ENCODE measurements around the gene TSPAN9.
A peak's percentile ranks its signal among the peaks of the same experiment; 100 is the strongest.

The TSPAN9 gene

GRCh38 chr12:3176754-3177153 lies 99.6 kb downstream of the TSPAN9 start:
- no peak overlapping the region for H3K27ac ChIP-seq
- peaks cover 0 to 62% (median 39%) of the 10 kb centered on the region in 10 experiments; a peak in 16 of 20 replicates for H3K4me1 ChIP-seq
- peak overlapping the region in 8 of 11 experiments; percentile 6 to 86 (median 54); a peak in 11 of 22 replicates for H3K4me2 ChIP-seq
- H3K9me3 ChIP-seq (replicated peaks in 1 of 11), result no peaks in the 10 kb centered on the region
- peaks cover 0 to 19% (median 0%) of the 10 kb centered on the region in 11 experiments; a peak in 5 of 22 replicates for H4K20me1 ChIP-seq
- no peaks in the 10 kb centered on the region for H3K36me3 ChIP-seq
- H3K4me3 ChIP-seq, result no peak overlapping the region
- H3K9ac ChIP-seq, result no peak overlapping the region
- H3K27me3 ChIP-seq, result peaks cover 0 to 29% (median 0%) of the 10 kb centered on the region in 11 experiments; a peak in 8 of 22 replicates
- TF ChIP-seq Cebpa-rat (IDR thresholded peaks at IDR 0.05), result no peak

DNA sequence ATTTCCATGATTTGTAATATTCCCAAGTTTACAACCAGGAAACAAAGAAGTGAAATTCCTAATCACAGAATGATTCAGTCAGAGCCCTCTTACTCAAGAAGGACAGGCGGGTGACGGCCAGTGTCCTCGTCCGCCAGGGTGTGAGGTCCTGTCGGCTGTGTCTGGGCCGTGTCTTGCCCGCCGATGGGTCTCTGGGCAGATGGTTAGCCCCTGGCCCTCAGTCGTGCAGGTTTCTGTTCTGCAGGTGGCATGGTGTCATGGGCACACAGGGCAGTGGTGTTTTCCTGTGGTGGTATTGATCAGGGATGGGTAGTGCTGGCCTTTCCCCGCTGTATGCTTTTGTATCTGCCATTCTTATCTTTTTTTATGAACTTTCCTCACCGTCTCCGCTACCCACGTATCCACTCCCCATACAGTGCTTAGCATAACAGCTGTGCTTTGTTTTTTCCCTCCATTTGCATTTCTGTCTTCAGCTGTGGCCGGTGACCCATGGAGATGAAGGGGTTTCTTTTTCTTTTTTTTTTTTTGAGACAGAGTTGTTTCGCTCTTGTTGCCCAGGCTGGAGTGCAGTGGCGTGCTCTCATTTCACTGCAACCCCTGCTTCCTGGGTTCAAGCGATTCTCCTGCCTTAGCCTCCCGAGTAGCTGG lies 100.7 kb downstream of the TSPAN9 start:
- H3K36me3 ChIP-seq, result no peaks in the 10 kb centered on the region
- H3K4me3 ChIP-seq, result no peak overlapping the region
- H4K20me1 ChIP-seq, result peaks cover 0 to 26% (median 0%) of the 10 kb centered on the region in 11 experiments; a peak in 5 of 22 replicates
- no peak overlapping the region for H3K27ac ChIP-seq
- H3K9me3 ChIP-seq (replicated peaks in 1 of 11), result no peaks in the 10 kb centered on the region
- H3K27me3 ChIP-seq, result peaks cover 0 to 29% (median 0%) of the 10 kb centered on the region in 11 experiments; a peak in 8 of 22 replicates
- no peak overlapping the region for H3K9ac ChIP-seq
- peak overlapping the region in 9 of 11 experiments; percentile 37 to 86 (median 71); a peak in 17 of 22 replicates for H3K4me2 ChIP-seq
- TF ChIP-seq Cebpa-rat (IDR thresholded peaks at IDR 0.05), result no peak
- H3K4me1 ChIP-seq, result peaks cover 0 to 63% (median 39%) of the 10 kb centered on the region in 10 experiments; a peak in 16 of 20 replicates

GRCh38 chr12:3178671-3179313 lies 101.6 kb downstream of the TSPAN9 start:
- Histone ChIP-seq H3K9ac (no peak overlapping the region), H3K36me3 (no peaks in the 10 kb centered on the region), H3K9me3 (replicated peaks in 1 of 11) (no peaks in the 10 kb centered on the region), H3K4me3 (no peak overlapping the region), H4K20me1 (peaks cover 0 to 26% (median 0%) of the 10 kb centered on the region in 11 experiments; a peak in 5 of 22 replicates), H3K27ac (no peak overlapping the region), H3K4me2 (peak overlapping the region in 9 of 11 experiments; percentile 37 to 86 (median 71); a peak in 18 of 22 replicates), H3K4me1 (peaks cover 0 to 59% (median 39%) of the 10 kb centered on the region in 10 experiments; a peak in 16 of 20 replicates), H3K27me3 (peaks cover 0 to 29% (median 0%) of the 10 kb centered on the region in 11 experiments; a peak in 8 of 22 replicates)
- no peak for TF ChIP-seq Cebpa-rat (IDR thresholded peaks at IDR 0.05)

GRCh38 chr12:3179731-3180130 lies 102.6 kb downstream of the TSPAN9 start:
- H3K4me2 ChIP-seq, result peak overlapping the region in 9 of 11 experiments; percentile 37 to 86 (median 71); a peak in 18 of 22 replicates
- H4K20me1 ChIP-seq, result peaks cover 0 to 29% (median 0%) of the 10 kb centered on the region in 11 experiments; a peak in 6 of 22 replicates
- H3K4me1 ChIP-seq, result peaks cover 0 to 62% (median 40%) of the 10 kb centered on the region in 10 experiments; a peak in 16 of 20 replicates
- H3K36me3 ChIP-seq, result no peaks in the 10 kb centered on the region
- H3K4me3 ChIP-seq, result no peak overlapping the region
- H3K27me3 ChIP-seq, result peaks cover 0 to 29% (median 0%) of the 10 kb centered on the region in 11 experiments; a peak in 8 of 22 replicates
- no peak overlapping the region for H3K9ac ChIP-seq
- no peak overlapping the region for H3K27ac ChIP-seq
- no peak for TF ChIP-seq Cebpa-rat (IDR thresholded peaks at IDR 0.05)
- H3K9me3 ChIP-seq (replicated peaks in 1 of 11), result no peaks in the 10 kb centered on the region

DNA sequence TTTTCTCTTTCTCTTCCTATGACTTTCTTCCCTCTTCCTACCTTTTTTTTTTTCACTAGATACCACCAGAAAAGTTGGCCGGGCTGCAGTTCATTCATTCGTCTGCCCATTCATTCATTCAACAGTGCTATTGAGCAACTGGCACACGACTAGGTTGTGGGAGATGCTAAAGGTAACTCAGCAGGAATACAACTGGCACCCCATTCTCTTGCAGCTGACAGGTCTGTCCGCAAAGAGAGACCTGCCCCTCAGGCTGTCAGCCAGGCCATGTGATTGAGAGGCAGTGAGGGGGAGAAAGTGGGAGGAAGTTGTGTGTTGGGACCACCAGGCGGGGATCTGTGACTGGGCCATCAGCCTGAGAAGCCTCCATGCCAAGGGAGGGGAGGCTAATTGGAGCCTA lies 105.2 kb downstream of the TSPAN9 start:
- Histone ChIP-seq H3K27ac (no peak overlapping the region), H3K36me3 (no peaks in the 10 kb centered on the region), H4K20me1 (peaks cover 0 to 56% (median 12%) of the 10 kb centered on the region in 11 experiments; a peak in 7 of 22 replicates), H3K9me3 (replicated peaks in 1 of 11) (no peaks in the 10 kb centered on the region), H3K4me1 (peaks cover 0 to 68% (median 52%) of the 10 kb centered on the region in 10 experiments; a peak in 16 of 20 replicates), H3K4me3 (no peak overlapping the region), H3K27me3 (peaks cover 0 to 28% (median 0%) of the 10 kb centered on the region in 11 experiments; a peak in 8 of 22 replicates), H3K4me2 (no peak overlapping the region), H3K9ac (no peak overlapping the region)
- no peak for TF ChIP-seq Cebpa-rat (IDR thresholded peaks at IDR 0.05)

DNA sequence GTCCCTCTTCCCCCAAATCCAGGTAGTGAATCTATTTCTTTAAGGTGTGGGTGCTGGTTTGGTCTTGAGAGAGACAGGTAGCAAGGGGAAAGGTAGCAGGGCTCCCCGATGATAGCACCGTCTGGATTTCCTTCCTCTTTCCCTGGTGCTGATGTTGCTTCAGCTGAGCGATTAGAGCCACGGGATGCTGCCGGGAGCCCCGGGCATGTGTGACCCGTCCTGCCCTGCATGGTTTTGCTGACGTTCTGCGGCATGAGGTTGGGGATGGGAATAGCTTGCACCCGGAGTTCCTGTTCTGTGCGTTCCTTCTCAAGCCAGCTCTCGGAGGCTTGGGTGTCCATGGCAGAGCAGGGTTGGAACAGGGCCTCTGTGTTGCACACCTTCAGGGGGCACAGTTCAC lies 107.3 kb downstream of the TSPAN9 start:
- H3K4me2 ChIP-seq, result peak overlapping the region in 3 of 11 experiments; percentile 14 to 59 (median 18); a peak in 3 of 22 replicates

DNA sequence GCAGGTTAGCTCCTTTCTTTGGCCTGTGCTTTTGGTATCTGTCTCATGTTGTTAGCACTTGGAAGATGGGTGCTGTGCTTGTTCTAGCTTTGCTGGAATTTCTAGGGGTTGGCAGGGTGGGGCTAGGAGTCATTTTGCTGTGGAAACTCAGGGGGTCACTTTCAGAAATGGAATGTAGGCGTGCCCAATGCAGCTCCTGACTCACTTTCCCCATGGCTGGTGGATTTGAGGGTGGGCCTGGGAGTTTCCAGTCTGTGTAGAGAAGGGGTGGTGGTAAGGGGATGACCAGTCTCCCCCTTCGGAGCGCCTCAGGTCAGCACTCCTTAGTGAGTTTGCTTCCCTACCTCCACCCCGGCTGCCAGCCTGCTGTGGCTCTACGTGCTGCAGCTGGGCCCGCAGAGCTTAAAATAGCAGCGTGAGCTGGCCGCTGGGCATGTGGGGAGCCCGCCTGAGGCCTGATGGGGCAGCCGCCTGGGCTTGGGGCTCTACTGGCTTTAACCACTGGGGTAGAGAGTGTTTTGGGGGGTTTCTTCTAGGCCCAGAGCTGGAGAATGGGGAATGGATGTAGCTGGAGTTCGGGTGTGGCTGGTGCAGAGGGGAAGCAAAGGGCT lies 108.2 kb downstream of the TSPAN9 start:
- H3K27me3 ChIP-seq, result 0 out of 22 replicates have a peak, but pooled peaks cover 0 to 8% (median 0%) of the 10 kb centered on the region in 11 experiments
- no peak for TF ChIP-seq Cebpa-rat (IDR thresholded peaks at IDR 0.05)
- no peak overlapping the region for H3K9ac ChIP-seq
- H3K4me3 ChIP-seq, result no peak overlapping the region
- H3K9me3 ChIP-seq (replicated peaks in 1 of 11), result no peaks in the 10 kb centered on the region
- H4K20me1 ChIP-seq, result peaks cover 0 to 73% (median 29%) of the 10 kb centered on the region in 11 experiments; a peak in 11 of 22 replicates
- peak overlapping the region in 7 of 11 experiments; percentile 46 to 74 (median 56); a peak in 12 of 22 replicates for H3K4me2 ChIP-seq
- peaks cover 0 to 62% (median 43%) of the 10 kb centered on the region in 10 experiments; a peak in 17 of 20 replicates for H3K4me1 ChIP-seq
- H3K36me3 ChIP-seq, result no peaks in the 10 kb centered on the region
- H3K27ac ChIP-seq, result no peak overlapping the region

More for the DNA sequence above, 107.3 kb downstream of the TSPAN9 start:
- Histone ChIP-seq H3K9me3 (replicated peaks in 1 of 11) (no peaks in the 10 kb centered on the region), H3K27me3 (peaks cover 0 to 8% (median 0%) of the 10 kb centered on the region in 11 experiments; a peak in 7 of 22 replicates), H3K27ac (no peak overlapping the region), H3K9ac (no peak overlapping the region), H3K36me3 (no peaks in the 10 kb centered on the region), H4K20me1 (peaks cover 0 to 68% (median 26%) of the 10 kb centered on the region in 11 experiments; a peak in 11 of 22 replicates), H3K4me3 (no peak overlapping the region), H3K4me1 (peaks cover 0 to 62% (median 47%) of the 10 kb centered on the region in 10 experiments; a peak in 17 of 20 replicates)
- TF ChIP-seq Cebpa-rat (IDR thresholded peaks at IDR 0.05), result no peak

DNA sequence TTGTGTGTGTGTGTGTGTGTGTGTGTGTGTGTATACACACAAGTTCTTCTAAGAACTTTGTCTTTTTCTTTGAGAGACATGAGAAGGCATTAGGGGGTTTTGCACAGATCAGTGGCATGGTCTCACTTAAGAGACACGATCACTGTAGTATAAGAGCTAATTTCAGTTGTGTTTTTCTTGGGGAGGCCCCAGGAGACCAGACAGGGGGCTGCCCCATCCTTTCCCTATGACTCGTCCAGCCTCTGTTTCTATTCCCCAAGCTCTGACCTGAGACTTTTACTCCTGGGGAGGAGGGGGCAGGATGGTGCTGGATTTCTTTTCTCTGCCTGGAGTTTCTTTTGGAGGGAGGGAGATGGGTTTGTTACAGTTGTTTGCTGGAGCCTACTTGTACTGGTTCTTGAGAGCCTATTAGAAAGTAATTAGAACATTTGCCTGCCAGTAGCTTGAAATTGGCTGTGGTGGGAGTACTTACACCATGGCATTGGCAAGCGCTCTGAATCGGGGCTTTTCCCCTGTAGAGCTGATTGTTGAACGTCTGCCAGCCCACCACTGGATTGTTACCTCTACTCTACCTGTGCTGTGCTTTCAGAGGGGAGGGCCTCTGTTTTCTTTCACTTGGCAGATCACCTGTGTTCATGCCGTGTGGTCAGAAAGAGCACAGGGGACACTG lies 109.5 kb downstream of the TSPAN9 start:
- Histone ChIP-seq H3K4me3 (no peak overlapping the region), H3K27ac (no peak overlapping the region), H3K36me3 (no peaks in the 10 kb centered on the region), H4K20me1 (peaks cover 0 to 81% (median 29%) of the 10 kb centered on the region in 11 experiments; a peak in 11 of 22 replicates), H3K9ac (peak overlapping the region in 1 of 11 experiments; percentile 8; a peak in 1 of 22 replicates), H3K4me2 (peak overlapping the region in 9 of 11 experiments; percentile 24 to 74 (median 52); a peak in 16 of 22 replicates), H3K27me3 (0 out of 22 replicates have a peak, but pooled peaks cover 0 to 10% (median 0%) of the 10 kb centered on the region in 11 experiments), H3K4me1 (peaks cover 0 to 57% (median 43%) of the 10 kb centered on the region in 10 experiments; a peak in 16 of 20 replicates), H3K9me3 (replicated peaks in 1 of 11) (no peaks in the 10 kb centered on the region)
- no peak for TF ChIP-seq Cebpa-rat (IDR thresholded peaks at IDR 0.05)
